Effector memory CD8-positive, alpha-beta T cell (primary cell): ENCODE data around the gene ZNF878.

ENCODE experiments used
- ATAC-seq: fragments of 150-1000 bp; cut with Tn5 transposase; replicated peaks from 2 replicates; pipeline ENCODE4 v1.10.0; 2021; ENCODE audit warnings: mild to moderate bottlenecking, moderate library complexity
- DNase-seq, 3 experiments: peaks; one replicate each; pipeline ENCODE4 v3.0.0; 2021
- H3K27ac Mint-ChIP-seq, 2 donors: one replicate each; pipeline ENCODE4 v1.8.0; 2022; ENCODE audit warnings: mild to moderate bottlenecking in 2 of 2, mixed read lengths in 2 of 2, moderate library complexity in 2 of 2
- H3K27me3 Mint-ChIP-seq, 2 donors: one replicate each; pipeline ENCODE4 v1.8.0; 2022; ENCODE audit warnings: mixed read lengths in 2 of 2
- H3K36me3 Mint-ChIP-seq: one replicate; pipeline ENCODE4 v1.8.0; 2022; ENCODE audit warnings: mild to moderate bottlenecking, moderate library complexity, mixed read lengths; ENCODE audit not compliant: insufficient read depth
- H3K4me1 Mint-ChIP-seq, 2 donors: one replicate each; pipeline ENCODE4 v1.8.0; 2022; ENCODE audit warnings: low read depth in 2 of 2, mixed read lengths in 2 of 2
- H3K4me3 Mint-ChIP-seq, 2 donors: one replicate each; pipeline ENCODE4 v1.8.0; 2022; ENCODE audit warnings: mild to moderate bottlenecking in 2 of 2, mixed read lengths in 2 of 2, moderate library complexity in 2 of 2
- H3K9me3 Mint-ChIP-seq, 2 donors: one replicate each; pipeline ENCODE4 v1.8.0; 2022; ENCODE audit warnings: mixed read lengths in 2 of 2

Gene ZNF878

DNA sequence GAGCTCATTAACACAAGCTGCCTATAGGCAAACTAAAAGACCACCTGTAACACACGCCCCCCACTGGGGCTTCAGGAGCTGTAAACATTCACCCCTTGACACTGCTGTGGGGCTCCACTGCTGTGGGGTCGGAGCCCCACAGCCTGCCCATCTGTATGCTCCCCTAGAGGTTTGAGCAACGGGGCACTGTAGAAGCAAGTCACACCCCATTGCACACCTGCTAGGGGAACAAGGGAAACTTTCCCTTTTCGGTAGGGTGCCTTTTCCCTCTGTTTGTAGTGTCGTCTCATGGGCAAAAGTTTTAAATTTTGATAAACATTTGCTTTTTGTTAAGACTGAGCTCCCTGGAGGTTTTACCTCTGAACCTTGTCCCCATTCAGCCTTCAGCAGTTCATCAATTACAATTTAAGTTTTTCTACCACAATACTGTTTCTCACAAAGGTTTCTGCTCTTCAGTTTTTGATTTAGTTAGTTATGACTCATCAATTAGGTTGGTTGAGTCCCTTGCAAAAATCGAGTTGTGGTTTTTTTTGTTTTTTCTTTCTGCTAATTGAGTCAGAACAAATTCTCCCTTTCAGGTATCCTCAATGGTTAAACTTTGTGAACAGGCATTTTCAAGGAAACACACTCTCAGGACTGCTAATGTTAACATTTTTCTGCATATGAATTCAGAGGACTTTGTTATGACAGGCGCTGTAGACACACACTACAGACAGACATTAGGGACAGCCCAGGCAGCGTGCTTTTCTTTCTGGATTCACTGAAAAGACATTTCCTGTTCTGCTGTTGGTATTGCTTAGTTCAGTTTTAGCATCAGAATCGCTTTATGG is 52.4 kb downstream of the ZNF878 start:
- H3K27ac Mint-ChIP-seq, result peak overlapping the region; percentile 66 to 85
- ATAC-seq (no peak), DNase-seq (no peak)
- peak overlapping the region in 1 of 2 donors; percentile 33 for H3K4me3 Mint-ChIP-seq
- no peaks in the 10 kb centered on the region for H3K9me3 Mint-ChIP-seq
- H3K27me3 Mint-ChIP-seq, result no peaks in the 10 kb centered on the region
- peaks cover 15 to 24% of the 10 kb centered on the region in 2 donors for H3K4me1 Mint-ChIP-seq
- H3K36me3 Mint-ChIP-seq, result peaks cover 42% of the 10 kb centered on the region

DNA sequence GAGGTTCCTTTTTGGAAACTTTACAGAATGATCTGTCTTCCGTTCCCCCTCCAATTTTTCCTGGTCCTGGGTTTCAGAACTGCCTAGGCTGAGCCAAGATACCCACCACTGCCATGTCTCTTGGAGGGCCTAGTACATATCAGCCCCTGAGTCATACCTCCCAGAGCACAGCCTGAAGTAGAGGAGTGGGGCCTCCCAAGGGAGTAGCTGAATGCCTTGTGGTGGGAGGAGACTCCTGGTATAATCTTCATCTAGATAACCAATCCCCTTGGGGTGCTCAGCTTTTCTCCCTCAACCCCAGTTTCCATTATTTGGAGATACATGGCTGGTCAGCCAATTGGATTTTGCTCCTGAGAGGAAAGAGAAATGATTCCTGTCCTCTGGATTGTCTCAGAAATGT is 57.6 kb downstream of the ZNF878 start:
- peaks cover 15 to 35% of the 10 kb centered on the region in 2 donors for H3K4me1 Mint-ChIP-seq
- DNase-seq (no peak), ATAC-seq (no peak)
- H3K4me3 Mint-ChIP-seq, result no peak overlapping the region
- peaks cover 20% of the 10 kb centered on the region for H3K36me3 Mint-ChIP-seq
- no peaks in the 10 kb centered on the region for H3K27me3 Mint-ChIP-seq
- no peaks in the 10 kb centered on the region for H3K9me3 Mint-ChIP-seq
- no peak overlapping the region for H3K27ac Mint-ChIP-seq
